K562 (cell line): Measurements from ENCODE around the gene CEP95. TPM values are rescaled to one million over a fixed set of nuclear protein-coding genes. Genes with fewer than 3 reads are reported as not detected.
A peak's percentile ranks its signal among the peaks of the same experiment; 100 is the strongest.

Experiments
- ATAC-seq: fragments of 200-7000 bp; cut with Tn5 transposase; 3 replicates; pipeline ENCODE4 v1.9.1; 2020; ENCODE audit warnings: moderate library complexity
- BruUV-seq: library from RNA; stranded (reverse); fragments of 400-500 nt; replicated peaks from 2 replicates; lab custom pipeline; 2021; lab: Mats Ljungman, UMichigan
- CTCF ChIA-PET: fragments of 300-600 bp; formaldehyde crosslinking; extraction: SDS; loops from one replicate; lab custom pipeline; 2021; ENCODE audit warnings: low intra/inter-chr PET ratio; lab: Yijun Ruan, JAX
- POLR2A ChIA-PET: fragments of 300-600, 350-650 bp; sonication (Branson Sonifier 250); formaldehyde crosslinking; extraction: SDS; loops from one replicate; lab custom pipeline; 2021; ENCODE audit warnings: antibody characterized with exemption, inconsistent platforms; lab: Yijun Ruan, JAX
- DNase-seq, 4 experiments: peaks; one replicate each; pipeline versions ENCODE4 v3.0.0 to v3.0.0-alpha.2; 2011 to 2018; ENCODE audit warnings: low spot score in 3 of 4, mixed read lengths in 3 of 4; ENCODE audit errors: extremely low read depth in 1 of 4
- FAIRE-seq: peaks from 2 replicates; lab custom pipeline; 2011; peaks lifted over from hg19 to GRCh38; lab: Jason Lieb, UNC
- H2AFZ ChIP-seq: 2 replicates; pipeline ENCODE4 v1.6.0; 2011; ENCODE audit warnings: low read depth, low read length, control low read depth, inconsistent platforms
- H3K27ac ChIP-seq: fragments of 200-600 bp; 3 replicates; pipeline ENCODE4 v1.8.0; 2011; ENCODE audit warnings: low read depth, mild to moderate bottlenecking, control low read depth, inconsistent platforms, low read length, moderate library complexity, mixed read lengths; ENCODE audit errors: extremely low read depth
- H3K27me3 ChIP-seq, 2 experiments: fragments of 300-600 bp in 1 of 2; 2 replicates in 1 of 2; 3 replicates in 1 of 2; pipeline versions ENCODE4 v1.6.0 to v1.8.0; 2011; ENCODE audit warnings: inconsistent platforms in 2 of 2, low read length in 2 of 2, mild to moderate bottlenecking in 1 of 2, mixed read lengths in 1 of 2, moderate library complexity in 1 of 2; ENCODE audit not compliant: control insufficient read depth in 2 of 2, insufficient read depth in 2 of 2
- H3K36me3 ChIP-seq: fragments of 300-600 bp; 3 replicates; pipeline ENCODE4 v1.8.0; 2011; ENCODE audit warnings: mild to moderate bottlenecking, low read length, inconsistent platforms; ENCODE audit not compliant: control insufficient read depth, insufficient read depth
- H3K4me1 ChIP-seq, 2 experiments: fragments of 200-600 bp in 1 of 2; replicated peaks in 1 of 2; 2 replicates in 1 of 2; 3 replicates in 1 of 2; pipeline versions ENCODE4 v1.5.1 to v1.8.0; 2011; ENCODE audit warnings: inconsistent platforms in 2 of 2, low read length in 2 of 2, mild to moderate bottlenecking in 1 of 2, mixed read lengths in 1 of 2, moderate library complexity in 1 of 2; ENCODE audit not compliant: control insufficient read depth in 2 of 2, insufficient read depth in 2 of 2
- H3K4me2 ChIP-seq: 2 replicates; pipeline ENCODE4 v1.6.1; 2011; ENCODE audit warnings: low read length, control low read depth, inconsistent platforms, mixed read lengths; ENCODE audit not compliant: insufficient read depth
- H3K4me3 ChIP-seq: fragments of 200-600 bp; sonication (generic), shearing (Covaris generic); 2 replicates; pipeline ENCODE4 v1.5.1; 2016; ENCODE audit warnings: control low read depth, inconsistent platforms
- H3K79me2 ChIP-seq: fragments of 200-600 bp; 3 replicates; pipeline ENCODE4 v1.8.0; 2011; ENCODE audit warnings: low read length, inconsistent platforms; ENCODE audit not compliant: control insufficient read depth, insufficient read depth
- H3K9ac ChIP-seq, 2 experiments: 2 replicates each; pipeline versions ENCODE4 v1.6.0 to v1.6.1; 2011; ENCODE audit warnings: low read depth in 2 of 2, low read length in 2 of 2, control low read depth in 1 of 2, inconsistent platforms in 1 of 2, mild to moderate bottlenecking in 1 of 2, mixed read lengths in 1 of 2; ENCODE audit not compliant: insufficient read depth in 1 of 2
- H3K9me1 ChIP-seq: one replicate; pipeline ENCODE4 v1.6.0; 2011; ENCODE audit warnings: inconsistent platforms, mild to moderate bottlenecking, low read length, moderate library complexity; ENCODE audit not compliant: control insufficient read depth, insufficient read depth
- H3K9me3 ChIP-seq: replicated peaks from 2 replicates; pipeline ENCODE4 v1.5.1; 2011; ENCODE audit warnings: low read depth, low read length, inconsistent platforms; ENCODE audit not compliant: control insufficient read depth, insufficient read depth
- H4K20me1 ChIP-seq: replicated peaks from 2 replicates; pipeline ENCODE4 v1.6.1; 2011; ENCODE audit warnings: low read length, inconsistent platforms, mixed read lengths; ENCODE audit not compliant: control insufficient read depth, insufficient read depth
- COPS2 ChIP-seq: fragments of 450-650 bp; conservative IDR thresholded peaks from 2 replicates; pipeline ENCODE4 v1.6.1; 2016; ENCODE audit warnings: mild to moderate bottlenecking, moderate library complexity
- DDX20 ChIP-seq: fragments of 450-650 bp; IDR thresholded peaks from 2 replicates; pipeline ENCODE4 v1.6.1; 2016; ENCODE audit warnings: missing genetic modification characterization, low read depth, mild to moderate bottlenecking, missing compliant biosample characterization, moderate library complexity
- ETV6 ChIP-seq, 3 experiments: fragments of 150-350 bp in 1 of 3; sonication (generic) in 1 of 3; formaldehyde crosslinking in 1 of 3; IDR thresholded peaks; 2 replicates each; pipeline versions ENCODE4 v1.6.1 to v1.8.0; 2014 to 2022; ENCODE audit warnings: borderline replicate concordance in 2 of 3, low read depth in 2 of 3, antibody characterized with exemption in 1 of 3, low read length in 1 of 3, mild to moderate bottlenecking in 1 of 3, missing genetic modification reagents in 1 of 3
- FOXK1 ChIP-seq: sonication (generic); formaldehyde crosslinking; IDR thresholded peaks from 2 replicates; pipeline ENCODE4 v1.8.0; 2022; ENCODE audit warnings: missing genetic modification reagents, mild to moderate bottlenecking, borderline replicate concordance
- HDAC2 ChIP-seq: fragments of 450-650 bp; IDR thresholded peaks from 2 replicates; pipeline ENCODE4 v1.6.1; 2016; ENCODE audit warnings: mild to moderate bottlenecking
- SMAD1 ChIP-seq: fragments of 150-350 bp; IDR thresholded peaks from 2 replicates; pipeline ENCODE4 v1.6.1; 2014; ENCODE audit warnings: low read length, low read depth; ENCODE audit not compliant: partially characterized antibody
- TEAD2 ChIP-seq: fragments of 450-650 bp; IDR thresholded peaks from 2 replicates; pipeline ENCODE4 v1.6.1; 2016; ENCODE audit warnings: missing genetic modification characterization, control low read depth, missing compliant biosample characterization
- ZKSCAN1 ChIP-seq: fragments of 150-350 bp; IDR thresholded peaks from 2 replicates; pipeline ENCODE4 v1.6.1; 2016; ENCODE audit warnings: low read depth, low read length
- ZNF175 ChIP-seq: fragments of 200-800 bp; sonication (Bioruptor generic); IDR thresholded peaks from 2 replicates; pipeline ENCODE4 v1.6.1; 2016; ENCODE audit warnings: low read depth, mild to moderate bottlenecking, missing genetic modification characterization, missing compliant biosample characterization
- ZNF699 ChIP-seq: fragments of 250-450 bp; sonication (Bioruptor Pico); IDR thresholded peaks from 2 replicates; pipeline ENCODE4 v1.8.0; 2021; ENCODE audit warnings: mild to moderate bottlenecking, moderate library complexity; ENCODE audit not compliant: insufficient replicate concordance
- WGBS: fragments of 100-300 bp; shearing (Covaris generic); methylation state at CpG from one replicate; pipeline ENCODE4 v1.1.6; 2016; ENCODE audit warnings: low coverage, mixed read lengths; ENCODE audit not compliant: insufficient coverage; ENCODE audit errors: missing lambda C conversion rate; 5-methylcytosine and 5-hydroxymethylcytosine counted together
- in situ Hi-C: fragments of 300-500 bp; cut with MboI; formaldehyde crosslinking; loops from 4 replicates; pipeline ENCODE4 v1.15.0; 2018; ENCODE audit warnings: inconsistent platforms, mixed read lengths
- intact Hi-C: fragments of 100-400 bp; cut with micrococcal nuclease; formaldehyde crosslinking; loops from 2 replicates; pipeline ENCODE4 v1.14.2; 2022
- polyA plus RNA-seq, 8 experiments: library from polyadenylated mRNA; depleted of rRNA in 4 of 8; stranded (reverse) in 5 of 8; unstranded in 3 of 8; fragments of >200 nt; fragmentation: Nextera tagmentation in 2 of 8; fragmentation: Illumina TruSeq in 1 of 8; extraction: Ambion mirVana in 2 of 8; extraction: Trizol in 1 of 8; gene quantifications; 2 replicates each; pipeline versions ENCODE4 v1.2.1 to v1.2.3, GENCODE V29; 2011 to 2014; ENCODE audit warnings: inconsistent platforms in 1 of 8, missing spikeins in 1 of 8
- total RNA-seq, 7 experiments: library from RNA; depleted of rRNA in 6 of 7; stranded (reverse); fragments of >200 nt in 6 of 7; fragmentation: Illumina TruSeq in 2 of 7; extraction: Trizol in 2 of 7; gene quantifications; 2 replicates each; pipeline versions ENCODE4 v1.2.1 to v1.2.3, GENCODE V29; 2011 to 2021; ENCODE audit warnings: low replicate concordance in 1 of 7
- TF ChIP-seq, protein P1 (sequence below): fragments of 450-650 bp; IDR thresholded peaks from 2 replicates; pipeline ENCODE4 v1.6.1; 2018; ENCODE audit warnings: mild to moderate bottlenecking, low read depth; ENCODE audit not compliant: partially characterized antibody
- TF ChIP-seq, protein P2 (sequence below): fragments of 250-450 bp; sonication (Bioruptor Pico); IDR thresholded peaks from 2 replicates; pipeline ENCODE4 v1.5.0; 2021; ENCODE audit warnings: mild to moderate bottlenecking, borderline replicate concordance
- TF ChIP-seq, protein P3 (sequence below): sonication (generic); formaldehyde crosslinking; IDR thresholded peaks from 2 replicates; pipeline ENCODE4 v1.8.1; 2023; ENCODE audit warnings: mild to moderate bottlenecking, missing genetic modification reagents
- TF ChIP-seq, protein P4 (sequence below): sonication (generic); formaldehyde crosslinking; IDR thresholded peaks from 2 replicates; pipeline ENCODE4 v1.8.1; 2023; ENCODE audit warnings: mild to moderate bottlenecking, missing genetic modification reagents

CEP95 gene
- total and polyA plus RNA-seq, 9 of the 15 experiments (the other 6 are each of a cell fraction or from before 2014, with no cell fraction given): 26.7 to 80.7 (median 56.9) TPM

DNA sequence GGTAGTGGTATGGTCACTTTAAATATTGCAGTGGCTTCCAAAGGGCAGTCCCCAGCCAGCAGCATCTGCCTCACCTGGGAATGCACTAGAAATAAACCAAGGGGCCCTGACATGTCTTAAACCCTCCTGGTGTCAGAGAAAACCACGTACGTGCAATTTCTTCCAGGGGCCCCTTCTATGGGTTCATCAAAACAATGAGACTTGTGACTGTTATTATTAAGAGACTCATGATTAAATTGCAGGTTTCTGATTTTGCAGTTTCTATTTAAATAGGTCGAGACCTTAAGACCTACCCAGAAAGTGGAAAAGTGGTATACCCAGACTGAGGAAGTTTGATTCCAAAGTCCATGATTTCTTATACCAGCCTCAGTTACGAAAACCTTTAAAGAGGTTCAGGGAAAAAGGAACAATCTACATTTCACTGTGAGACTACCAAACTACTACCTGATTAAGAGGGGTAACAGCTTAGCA lies 9.2 kb upstream of the CEP95 start:
- peak overlapping the region; percentile 85 for H3K4me2 ChIP-seq
- ChIA-PET CTCF (interaction anchor here (1.2 to 2.3 kb wide), 4 partner anchors 76 to 191 kb away, joined by 4 to 10 read pairs (median 8); no protein-coding TSS in a partner anchor), POLR2A (interaction anchor here (0.6 to 6.8 kb wide), 20 partner anchors 8 to 720 kb away, joined by 3 to 114 read pairs (median 4); partner anchors contain the start of genes CEP95 and DDX5)
- in situ Hi-C loops (no loop called here), intact Hi-C loops (loop anchor here (1.0 to 2.0 kb wide), 3 partner anchors 77 to 152 kb away; no protein-coding TSS in a partner anchor)
- H3K9me3 ChIP-seq: no peaks in the 10 kb centered on the region
- H2AFZ ChIP-seq: no peak overlapping the region
- no peak for FAIRE-seq
- peak overlapping the region; percentile 90 for H3K27ac ChIP-seq
- 17% methylated on average over 4 of the region's 4 CpGs for WGBS
- peaks cover 69% of the 10 kb centered on the region for H3K79me2 ChIP-seq
- peaks cover 71% of the 10 kb centered on the region for H3K36me3 ChIP-seq
- peak; percentile 0 for ATAC-seq
- peaks cover 8% of the 10 kb centered on the region; the same call in 1 of the 2 replicates for H4K20me1 ChIP-seq
- H3K9me1 ChIP-seq: no peaks in the 10 kb centered on the region
- peak overlapping the region; percentile 81 to 88; a peak in 3 of 4 replicates for H3K9ac ChIP-seq
- peak overlapping the region; percentile 69 for H3K4me3 ChIP-seq
- no peaks in the 10 kb centered on the region for H3K27me3 ChIP-seq
- H3K4me1 ChIP-seq: peaks cover 4 to 10% of the 10 kb centered on the region in 2 experiments; a peak in 3 of 5 replicates
- no peak for DNase-seq
- no TSS peak for BruUV-seq
- TF ChIP-seq ZNF699 (CRISPR knock-in tag): no peak
- TF ChIP-seq, protein P1, sequence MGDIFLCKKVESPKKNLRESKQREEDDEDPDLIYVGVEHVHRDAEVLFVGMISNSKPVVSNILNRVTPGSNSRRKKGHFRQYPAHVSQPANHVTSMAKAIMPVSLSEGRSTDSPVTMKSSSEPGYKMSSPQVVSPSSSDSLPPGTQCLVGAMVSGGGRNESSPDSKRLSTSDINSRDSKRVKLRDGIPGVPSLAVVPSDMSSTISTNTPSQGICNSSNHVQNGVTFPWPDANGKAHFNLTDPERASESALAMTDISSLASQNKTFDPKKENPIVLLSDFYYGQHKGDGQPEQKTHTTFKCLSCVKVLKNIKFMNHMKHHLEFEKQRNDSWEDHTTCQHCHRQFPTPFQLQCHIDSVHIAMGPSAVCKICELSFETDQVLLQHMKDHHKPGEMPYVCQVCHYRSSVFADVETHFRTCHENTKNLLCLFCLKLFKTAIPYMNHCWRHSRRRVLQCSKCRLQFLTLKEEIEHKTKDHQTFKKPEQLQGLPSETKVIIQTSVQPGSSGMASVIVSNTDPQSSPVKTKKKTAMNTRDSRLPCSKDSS: no peak
- no peak for TF ChIP-seq TEAD2 (tag)
- TF ChIP-seq, protein P2, sequence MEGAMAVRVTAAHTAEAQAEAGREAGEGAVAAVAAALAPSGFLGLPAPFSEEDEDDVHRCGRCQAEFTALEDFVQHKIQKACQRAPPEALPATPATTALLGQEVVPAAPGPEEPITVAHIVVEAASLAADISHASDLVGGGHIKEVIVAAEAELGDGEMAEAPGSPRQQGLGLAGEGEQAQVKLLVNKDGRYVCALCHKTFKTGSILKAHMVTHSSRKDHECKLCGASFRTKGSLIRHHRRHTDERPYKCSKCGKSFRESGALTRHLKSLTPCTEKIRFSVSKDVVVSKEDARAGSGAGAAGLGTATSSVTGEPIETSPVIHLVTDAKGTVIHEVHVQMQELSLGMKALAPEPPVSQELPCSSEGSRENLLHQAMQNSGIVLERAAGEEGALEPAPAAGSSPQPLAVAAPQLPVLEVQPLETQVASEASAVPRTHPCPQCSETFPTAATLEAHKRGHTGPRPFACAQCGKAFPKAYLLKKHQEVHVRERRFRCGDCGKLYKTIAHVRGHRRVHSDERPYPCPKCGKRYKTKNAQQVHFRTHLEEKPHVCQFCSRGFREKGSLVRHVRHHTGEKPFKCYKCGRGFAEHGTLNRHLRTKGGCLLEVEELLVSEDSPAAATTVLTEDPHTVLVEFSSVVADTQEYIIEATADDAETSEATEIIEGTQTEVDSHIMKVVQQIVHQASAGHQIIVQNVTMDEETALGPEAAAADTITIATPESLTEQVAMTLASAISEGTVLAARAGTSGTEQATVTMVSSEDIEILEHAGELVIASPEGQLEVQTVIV (CRISPR knock-in tag): no peak
- no peak for TF ChIP-seq ZNF175 (CRISPR knock-in tag)
- TF ChIP-seq FOXK1 (CRISPR knock-in tag): no peak
- 0 out of 4 replicates have a peak, but pooled peaks of 1 of the 2 experiments have one; percentile 12 for TF ChIP-seq ETV6 (IDR thresholded peaks at IDR 0.05; ENCODE audit: borderline replicate concordance in 1 of 2, low read depth in 2 of 2, low read length in 1 of 2)
- no peak for TF ChIP-seq ETV6 (CRISPR knock-in tag; IDR thresholded peaks at IDR 0.05; ENCODE audit: borderline replicate concordance)
- TF ChIP-seq, protein P3, sequence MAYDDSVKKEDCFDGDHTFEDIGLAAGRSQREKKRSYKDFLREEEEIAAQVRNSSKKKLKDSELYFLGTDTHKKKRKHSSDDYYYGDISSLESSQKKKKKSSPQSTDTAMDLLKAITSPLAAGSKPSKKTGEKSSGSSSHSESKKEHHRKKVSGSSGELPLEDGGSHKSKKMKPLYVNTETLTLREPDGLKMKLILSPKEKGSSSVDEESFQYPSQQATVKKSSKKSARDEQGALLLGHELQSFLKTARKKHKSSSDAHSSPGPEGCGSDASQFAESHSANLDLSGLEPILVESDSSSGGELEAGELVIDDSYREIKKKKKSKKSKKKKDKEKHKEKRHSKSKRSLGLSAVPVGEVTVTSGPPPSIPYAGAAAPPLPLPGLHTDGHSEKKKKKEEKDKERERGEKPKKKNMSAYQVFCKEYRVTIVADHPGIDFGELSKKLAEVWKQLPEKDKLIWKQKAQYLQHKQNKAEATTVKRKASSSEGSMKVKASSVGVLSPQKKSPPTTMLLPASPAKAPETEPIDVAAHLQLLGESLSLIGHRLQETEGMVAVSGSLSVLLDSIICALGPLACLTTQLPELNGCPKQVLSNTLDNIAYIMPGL (CRISPR knock-in tag): no peak
- TF ChIP-seq COPS2: no peak
- no peak for TF ChIP-seq ZKSCAN1
- no peak for TF ChIP-seq DDX20 (tag)
- no peak for TF ChIP-seq SMAD1
- TF ChIP-seq, protein P4, sequence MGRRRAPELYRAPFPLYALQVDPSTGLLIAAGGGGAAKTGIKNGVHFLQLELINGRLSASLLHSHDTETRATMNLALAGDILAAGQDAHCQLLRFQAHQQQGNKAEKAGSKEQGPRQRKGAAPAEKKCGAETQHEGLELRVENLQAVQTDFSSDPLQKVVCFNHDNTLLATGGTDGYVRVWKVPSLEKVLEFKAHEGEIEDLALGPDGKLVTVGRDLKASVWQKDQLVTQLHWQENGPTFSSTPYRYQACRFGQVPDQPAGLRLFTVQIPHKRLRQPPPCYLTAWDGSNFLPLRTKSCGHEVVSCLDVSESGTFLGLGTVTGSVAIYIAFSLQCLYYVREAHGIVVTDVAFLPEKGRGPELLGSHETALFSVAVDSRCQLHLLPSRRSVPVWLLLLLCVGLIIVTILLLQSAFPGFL (CRISPR knock-in tag): peak; percentile 9; the same call in 1 of the 2 replicates
- TF ChIP-seq HDAC2: no peak
